Stimulated activated naive CD4-positive, alpha-beta T cell treated with Interleukin-2 at 50 U/mL for 16 hours (primary cell): ENCODE results near the gene TMEM86B.
"Not testable (repeated sequence)": the region's sequence is repeated elsewhere in the genome, so short reads cannot be mapped to it uniquely, and the experiment has no call there.

ENCODE experiments used
- DNase-seq: peaks from one replicate; lab custom pipeline; 2025; lab: John Stamatoyannopoulos, UW

The TMEM86B gene

GRCh38 chr19:55241935-55242464 lies 13.4 kb upstream of the TMEM86B start:
- no peak for DNase-seq

- no peak for DNase-seq
These were observed 12.8 kb upstream of the TMEM86B start for GRCh38 chr19:55241143-55241934.

GRCh38 chr19:55240713-55241020 lies 12.1 kb upstream of the TMEM86B start:
- no peak for DNase-seq

- DNase-seq, result no peak
These were observed 10.4 kb upstream of the TMEM86B start for GRCh38 chr19:55239004-55239403.

GRCh38 chr19:55238030-55238429 lies 9.5 kb upstream of the TMEM86B start:
- DNase-seq, result no peak

- no peak for DNase-seq
These were observed 4.4 kb upstream of the TMEM86B start for GRCh38 chr19:55232986-55233385.

- DNase-seq, result no peak
These were observed 3.7 kb upstream of the TMEM86B start for GRCh38 chr19:55232286-55232602.

- no peak for DNase-seq
These were observed 3.1 kb upstream of the TMEM86B start for GRCh38 chr19:55231391-55232285.

- DNase-seq, result no peak
These were observed 2.2 kb upstream of the TMEM86B start for GRCh38 chr19:55230780-55231179.

GRCh38 chr19:55230329-55230728 lies 1.8 kb upstream of the TMEM86B start:
- no peak for DNase-seq

- no peak for DNase-seq
These were observed 1.2 kb upstream of the TMEM86B start for GRCh38 chr19:55229789-55230182.

- DNase-seq, result no peak
These were observed 704 bp upstream of the TMEM86B start for GRCh38 chr19:55229145-55229788.

- no peak for DNase-seq
These were observed 560 bp downstream of the TMEM86B start for GRCh38 chr19:55228015-55228391.

GRCh38 chr19:55227241-55228014 lies 1.1 kb downstream of the TMEM86B start:
- DNase-seq, result no peak

- no peak for DNase-seq
These were observed 1.8 kb downstream of the TMEM86B start for GRCh38 chr19:55226788-55227187.

GRCh38 chr19:55226273-55226672 lies 2.3 kb downstream of the TMEM86B start:
- no peak for DNase-seq

- DNase-seq, result no peak
These were observed 3.1 kb downstream of the TMEM86B start for GRCh38 chr19:55225415-55225958.

GRCh38 chr19:55224679-55225414 lies 3.7 kb downstream of the TMEM86B start:
- not testable (repeated sequence) for DNase-seq

- DNase-seq, result no peak
These were observed 4.4 kb downstream of the TMEM86B start for GRCh38 chr19:55224038-55224665.

GRCh38 chr19:55223291-55224037 lies 5.1 kb downstream of the TMEM86B start:
- no peak for DNase-seq
